Fibroblast of peridontal ligament (primary cell): Measurements from ENCODE around the gene PAM16.
"Not testable (repeated sequence)": the region's sequence is repeated elsewhere in the genome, so short reads cannot be mapped to it uniquely, and the experiment has no call there.

Source experiments
- DNase-seq: peaks from one replicate; pipeline ENCODE4 v3.0.0-alpha.2; 2010; ENCODE audit errors: extremely low read depth

PAM16 gene

GRCh38 chr16:4353675-4354074 lies 2.6 kb upstream of the PAM16 start:
- DNase-seq: no peak

GRCh38 chr16:4352843-4353242 lies 1.7 kb upstream of the PAM16 start:
- no peak for DNase-seq

DNA sequence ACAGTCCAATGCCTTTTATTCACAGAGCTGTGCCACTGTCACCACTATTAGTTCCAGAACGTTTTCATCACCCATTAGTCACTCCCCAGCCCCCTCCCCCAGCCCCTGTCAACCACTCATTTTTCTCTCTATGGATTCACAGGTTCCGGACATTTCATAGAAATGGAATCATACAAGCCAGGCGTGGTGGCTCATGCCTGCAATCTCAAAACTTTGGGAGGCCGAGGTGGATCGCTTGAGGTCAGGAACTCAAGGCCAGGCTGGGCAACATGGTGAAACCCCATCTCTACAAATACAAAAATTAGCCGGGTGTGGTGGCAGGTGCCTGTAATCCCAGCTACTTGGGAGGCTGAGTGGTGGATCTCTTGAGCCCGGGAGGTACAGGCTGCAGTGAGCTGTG lies 759 bp upstream of the PAM16 start:
- no peak for DNase-seq

DNA sequence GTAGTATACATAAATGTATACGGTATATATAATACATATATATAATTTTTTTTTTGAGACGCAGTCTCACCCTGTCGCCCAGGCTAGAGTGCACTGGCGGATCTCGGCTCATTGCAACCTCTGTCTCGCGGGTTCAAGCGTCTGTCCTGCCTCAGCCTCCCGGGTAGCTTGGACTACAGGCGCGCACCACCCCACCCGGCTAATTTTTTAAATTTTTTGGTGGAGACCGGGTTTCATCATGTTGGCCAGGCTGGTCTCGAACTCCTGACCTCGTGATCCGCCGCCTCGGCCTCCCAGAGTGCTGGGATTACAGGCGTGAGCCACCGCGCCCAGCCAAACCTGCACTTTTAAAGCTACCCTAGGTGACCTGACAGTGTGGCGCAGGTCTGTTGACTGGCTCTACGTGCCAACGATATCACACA lies 745 bp downstream of the PAM16 start:
- DNase-seq: no peak

DNA sequence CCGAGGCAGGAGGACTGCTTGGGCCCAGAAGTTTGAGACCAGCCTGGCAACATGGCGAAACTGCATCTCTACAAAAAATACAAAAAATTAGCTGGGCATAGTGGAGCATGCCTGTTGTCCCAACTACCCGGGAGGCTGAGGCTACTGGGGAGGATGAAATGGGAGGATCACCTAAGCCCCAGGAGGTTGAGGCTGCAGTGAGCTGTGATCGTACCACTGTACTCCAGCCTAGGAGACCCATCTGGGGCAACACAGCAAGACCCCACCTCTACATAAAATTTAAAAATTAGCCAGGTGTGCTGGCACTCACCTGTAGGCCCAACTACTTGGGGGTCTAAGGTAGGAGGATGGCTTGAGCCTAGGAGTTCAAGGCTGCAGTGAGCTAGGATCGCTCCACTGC lies 1.8 kb downstream of the PAM16 start:
- no peak for DNase-seq

- DNase-seq: no peak
Observed at GRCh38 chr16:4347765-4348509, 3.2 kb downstream of the PAM16 start.

- DNase-seq: peak; percentile 47
Observed at GRCh38 chr16:4347010-4347409, 4.1 kb downstream of the PAM16 start.

DNA sequence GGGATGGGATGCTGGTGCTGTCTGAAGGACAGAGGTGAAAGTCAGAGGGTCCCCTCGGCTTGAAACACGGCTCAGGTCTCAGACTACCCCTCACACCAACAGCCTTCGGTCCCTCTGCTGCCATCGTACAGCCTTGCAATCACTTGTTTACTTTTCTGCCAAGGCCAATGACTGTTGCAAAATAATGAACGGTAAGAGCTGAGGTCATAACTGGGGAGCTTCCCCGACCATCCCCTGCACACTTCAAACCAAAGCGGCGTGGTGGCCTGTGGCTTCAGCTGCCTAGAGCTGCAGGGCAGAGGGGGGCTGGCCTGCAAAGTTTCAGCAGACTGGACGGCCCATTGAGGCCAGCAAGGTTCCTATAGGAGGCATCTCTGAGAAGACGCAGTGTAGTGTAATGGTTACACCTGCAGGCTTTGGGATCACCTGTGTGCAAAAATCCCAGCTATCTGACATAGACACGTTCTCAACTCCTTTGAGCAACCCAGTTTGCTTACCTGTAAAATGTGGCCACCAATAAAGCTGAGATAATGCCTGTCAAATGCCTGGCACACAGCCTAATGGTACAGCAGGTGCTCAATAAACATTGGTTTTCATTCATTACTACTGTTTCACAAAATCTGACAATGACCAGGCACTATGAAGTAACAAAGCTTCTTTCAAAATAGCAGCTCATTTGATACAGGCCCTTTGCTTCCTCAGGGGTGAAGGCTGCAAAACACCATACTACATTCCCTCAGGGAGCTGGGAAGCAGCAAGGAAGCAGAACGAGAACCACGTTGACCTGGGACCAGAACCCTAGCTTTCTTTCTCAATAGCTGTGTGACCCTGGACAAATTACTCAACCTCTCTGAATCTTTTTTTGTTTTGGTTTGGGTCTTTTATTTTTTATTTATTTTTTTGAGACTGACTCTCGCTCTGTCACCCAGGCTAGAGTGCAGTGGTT lies 5.0 kb downstream of the PAM16 start:
- DNase-seq: no peak

- DNase-seq: peak; percentile 17
Observed at GRCh38 chr16:4344983-4345835, 5.9 kb downstream of the PAM16 start.

DNA sequence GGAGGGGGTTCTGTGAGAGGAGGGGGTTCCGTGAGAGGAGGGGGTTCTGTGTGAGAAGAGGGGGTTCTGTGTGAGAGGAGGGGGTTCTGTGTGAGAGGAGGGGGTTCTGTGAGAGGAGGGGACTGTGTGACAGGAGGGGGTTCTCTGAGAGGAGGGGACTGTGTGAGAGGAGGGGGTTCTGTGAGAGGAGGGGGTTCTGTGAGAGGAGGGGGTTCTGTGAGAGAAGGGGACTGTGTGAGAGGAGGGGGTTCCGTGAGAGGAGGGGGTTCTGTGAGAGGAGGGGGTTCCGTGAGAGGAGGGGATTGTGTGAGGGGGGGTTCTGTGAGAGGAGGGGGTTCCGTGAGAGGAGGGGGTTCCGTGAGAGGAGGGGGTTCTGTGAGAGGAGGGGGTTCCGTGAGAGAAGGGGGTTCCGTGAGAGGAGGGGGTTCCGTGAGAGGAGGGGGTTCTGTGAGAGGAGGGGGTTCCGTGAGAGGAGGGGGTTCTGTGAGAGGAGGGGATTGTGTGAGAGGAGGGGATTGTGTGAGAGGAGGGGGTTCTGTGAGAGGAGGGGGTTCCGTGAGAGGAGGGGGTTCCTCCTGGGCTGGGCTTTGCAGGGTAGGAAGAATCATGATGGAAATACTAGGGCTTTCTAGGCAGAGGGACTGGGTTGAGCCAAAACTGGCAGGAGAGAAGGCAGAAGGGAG lies 6.7 kb downstream of the PAM16 start:
- DNase-seq: not testable (repeated sequence)

GRCh38 chr16:4342866-4343744 lies 8.0 kb downstream of the PAM16 start:
- no peak for DNase-seq

GRCh38 chr16:4341250-4341649 lies 9.9 kb downstream of the PAM16 start:
- no peak for DNase-seq

- no peak for DNase-seq
Observed at GRCh38 chr16:4340443-4340842, 10.7 kb downstream of the PAM16 start.

DNA sequence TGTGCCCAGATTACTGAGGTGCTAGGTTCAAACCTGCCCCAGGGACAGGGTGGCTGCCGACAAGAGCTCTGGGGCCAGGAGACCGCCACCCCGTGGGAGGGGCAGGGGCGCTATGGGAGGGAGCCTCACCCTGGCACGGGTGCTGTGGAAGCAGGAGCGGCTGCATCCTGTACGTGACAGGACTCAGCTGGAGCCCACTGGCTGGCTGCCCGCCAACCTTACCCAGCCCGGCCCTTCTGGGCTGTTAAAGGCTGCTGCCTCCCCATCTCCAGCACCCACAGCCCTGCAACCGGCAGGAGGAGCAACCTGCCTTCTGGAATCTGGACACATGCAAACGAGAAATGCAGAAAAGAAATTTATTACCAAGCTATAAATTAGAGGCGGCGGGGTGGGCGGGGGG lies 11.2 kb downstream of the PAM16 start:
- DNase-seq: no peak

GRCh38 chr16:4339455-4339854 lies 11.7 kb downstream of the PAM16 start:
- DNase-seq: no peak

- DNase-seq: no peak
Observed at GRCh38 chr16:4338712-4339299, 12.3 kb downstream of the PAM16 start.

GRCh38 chr16:4338125-4338582 lies 13.0 kb downstream of the PAM16 start:
- no peak for DNase-seq

GRCh38 chr16:4337540-4338088 lies 13.5 kb downstream of the PAM16 start:
- no peak for DNase-seq

GRCh38 chr16:4336701-4337539 lies 14.2 kb downstream of the PAM16 start:
- no peak for DNase-seq
